ENCODE results near the gene THBD.

Gene THBD

DNA sequence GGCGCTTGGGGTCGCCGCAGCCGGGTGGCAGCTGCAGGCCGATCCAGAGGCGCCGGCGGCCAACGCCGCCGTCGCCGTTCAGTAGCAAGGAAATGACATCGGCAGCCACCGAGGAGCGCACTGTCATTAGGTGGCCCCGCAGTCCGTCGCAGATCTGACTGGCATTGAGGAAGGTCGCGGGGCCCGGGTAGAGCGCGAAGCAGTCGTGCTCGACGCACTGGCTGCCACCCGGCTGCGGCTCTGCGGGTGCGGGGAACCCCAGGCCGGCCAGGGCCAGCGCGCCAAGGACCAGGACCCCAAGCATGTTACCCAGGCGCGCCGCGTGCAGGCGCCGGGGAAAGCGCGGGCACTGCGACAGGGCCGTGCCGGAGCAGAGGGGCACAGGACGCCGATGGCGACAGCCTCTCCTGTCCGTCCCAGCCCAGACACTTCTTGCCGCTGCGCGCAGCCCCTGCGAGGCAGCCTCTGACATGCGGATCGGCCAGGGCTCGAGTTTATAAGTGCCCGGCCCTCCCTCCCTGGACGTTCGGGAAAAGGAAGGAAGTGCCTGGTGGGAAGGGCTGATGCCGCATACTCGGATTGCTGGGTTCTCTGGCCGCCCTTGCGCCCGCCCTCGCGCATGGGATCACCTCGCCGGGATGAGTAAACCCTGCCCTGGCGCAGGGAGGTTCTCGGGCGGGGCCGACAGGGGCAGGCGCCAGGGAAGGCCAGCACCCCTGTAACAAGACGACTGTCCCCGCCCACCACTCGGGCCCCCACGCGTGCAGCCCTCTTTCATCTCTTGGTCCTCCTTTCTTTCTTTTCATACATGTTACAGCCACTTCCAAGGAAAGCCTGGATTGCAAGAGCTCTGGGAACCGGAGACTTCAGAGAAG, at the start of gene THBD:
Gene THBD (minus strand): TSS at position 472 of the 875 bp plus-strand sequence. CDS start 168 bp downstream, at position 304.
- in situ Hi-C loops (cut with HindIII; ENCODE audit: low sequenced_read_pairs): no loop called here

GRCh38 chr20:23097636-23098580, 48.4 kb upstream of the THBD start:
- in situ Hi-C loops (cut with HindIII; ENCODE audit: low sequenced_read_pairs): no loop called here

DNA sequence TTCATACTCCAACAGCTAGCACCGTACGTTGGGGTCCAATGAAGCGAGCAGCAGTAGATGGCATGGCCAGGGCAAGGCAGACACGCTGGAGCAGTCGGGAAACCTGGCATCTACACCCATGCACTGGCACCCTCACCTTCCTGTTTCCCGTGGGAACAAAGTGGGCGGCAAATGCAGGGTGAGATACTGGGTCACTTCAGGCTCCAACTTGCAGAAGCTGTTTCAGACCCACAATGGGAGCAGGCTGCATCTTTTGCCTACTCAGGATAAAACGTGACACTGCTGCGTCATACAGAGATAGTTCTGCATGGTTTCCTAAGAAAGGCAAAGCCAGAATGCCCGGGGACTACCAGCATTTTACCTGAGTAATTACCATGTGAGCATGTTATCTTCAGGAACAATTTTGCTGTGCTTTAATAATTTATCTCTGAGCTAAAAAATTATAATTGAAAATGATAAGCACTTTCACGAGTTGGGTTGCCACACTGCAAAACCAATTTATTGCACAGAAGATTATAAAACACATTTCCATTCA, 47.6 kb upstream of the THBD start:
- in situ Hi-C loops (cut with HindIII; ENCODE audit: low sequenced_read_pairs): no loop called here

GRCh38 chr20:23096097-23096496, 46.6 kb upstream of the THBD start:
- in situ Hi-C loops (cut with HindIII; ENCODE audit: low sequenced_read_pairs): no loop called here

DNA sequence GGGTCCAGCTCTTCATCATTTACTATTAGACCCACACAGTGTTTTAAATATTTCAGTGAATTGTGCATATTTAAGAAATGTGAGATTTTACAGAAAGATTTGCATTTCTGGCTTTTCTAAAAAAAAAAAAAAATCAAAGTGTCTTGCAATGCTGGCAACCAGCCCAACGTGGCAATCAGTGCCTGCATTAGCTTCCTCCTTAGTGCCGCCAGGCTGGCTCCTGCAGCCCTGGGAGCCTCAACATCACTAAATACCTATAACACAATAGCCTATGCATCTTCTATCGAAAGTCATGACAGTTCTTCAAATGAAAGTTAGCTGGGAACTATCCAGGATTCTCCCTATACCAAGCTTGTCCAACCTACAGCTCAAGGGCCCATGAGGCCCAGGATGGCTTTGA, 46.0 kb upstream of the THBD start:
- in situ Hi-C loops (cut with HindIII; ENCODE audit: low sequenced_read_pairs): no loop called here

GRCh38 chr20:23094927-23095326, 45.5 kb upstream of the THBD start:
- in situ Hi-C loops (cut with HindIII; ENCODE audit: low sequenced_read_pairs): no loop called here

GRCh38 chr20:23094213-23094896, 44.9 kb upstream of the THBD start:
- in situ Hi-C loops (cut with HindIII; ENCODE audit: low sequenced_read_pairs): no loop called here

DNA sequence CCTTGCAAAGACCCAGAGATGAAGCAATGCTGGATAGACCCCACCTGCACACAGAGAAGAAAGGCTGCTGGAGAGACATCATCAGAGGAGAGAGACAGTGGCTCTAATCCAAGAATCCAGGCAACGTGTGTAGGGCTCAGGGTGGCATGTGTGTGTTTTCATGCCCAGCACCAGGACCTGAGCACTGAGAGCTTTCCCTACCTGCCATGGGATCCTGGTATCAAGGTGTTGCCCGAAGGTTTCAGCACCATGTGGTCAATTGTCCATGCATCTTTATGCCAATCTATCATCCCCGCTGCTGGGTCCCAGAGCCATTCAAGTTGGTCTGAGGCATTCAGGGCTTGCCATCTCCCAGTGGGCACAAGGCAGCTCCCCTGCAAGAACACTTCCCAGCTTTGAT, 44.1 kb upstream of the THBD start:
- in situ Hi-C loops (cut with HindIII; ENCODE audit: low sequenced_read_pairs): no loop called here

DNA sequence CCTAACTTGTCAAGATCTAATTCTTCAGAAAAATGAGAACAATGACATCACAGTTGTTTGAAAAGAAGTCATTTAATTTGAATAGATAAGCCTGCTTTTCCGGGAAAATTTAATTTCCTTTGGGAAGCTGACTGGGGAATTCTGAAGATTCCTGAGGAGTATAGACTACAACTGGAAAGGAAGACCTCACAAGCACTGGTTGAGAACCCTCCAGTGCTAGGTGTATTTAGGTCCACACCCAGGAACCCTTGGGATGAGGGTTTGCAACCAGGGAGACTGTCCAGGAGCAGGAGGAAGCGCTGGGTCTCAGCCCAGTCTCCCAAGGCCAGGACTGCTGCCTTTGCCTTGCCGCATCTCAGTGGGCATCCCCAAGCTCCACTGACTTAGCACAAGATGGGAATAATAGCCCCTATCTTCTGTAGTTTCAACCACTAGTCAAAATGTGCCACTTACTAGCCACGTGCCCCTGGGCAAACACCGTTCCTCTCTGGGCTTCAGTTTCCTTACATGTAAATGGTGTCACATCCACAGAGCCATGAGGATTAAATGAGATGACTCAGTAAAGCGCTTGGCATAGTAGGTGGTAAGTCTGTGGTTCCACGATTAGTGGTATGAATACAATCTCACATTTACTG, 43.5 kb upstream of the THBD start:
- in situ Hi-C loops (cut with HindIII; ENCODE audit: low sequenced_read_pairs): no loop called here

GRCh38 chr20:23092384-23092756, 42.9 kb upstream of the THBD start:
- in situ Hi-C loops (cut with HindIII; ENCODE audit: low sequenced_read_pairs): no loop called here

GRCh38 chr20:23091721-23092383, 42.4 kb upstream of the THBD start:
- in situ Hi-C loops (cut with HindIII; ENCODE audit: low sequenced_read_pairs): no loop called here

GRCh38 chr20:23090878-23091277, 41.4 kb upstream of the THBD start:
- in situ Hi-C loops (cut with HindIII; ENCODE audit: low sequenced_read_pairs): no loop called here

DNA sequence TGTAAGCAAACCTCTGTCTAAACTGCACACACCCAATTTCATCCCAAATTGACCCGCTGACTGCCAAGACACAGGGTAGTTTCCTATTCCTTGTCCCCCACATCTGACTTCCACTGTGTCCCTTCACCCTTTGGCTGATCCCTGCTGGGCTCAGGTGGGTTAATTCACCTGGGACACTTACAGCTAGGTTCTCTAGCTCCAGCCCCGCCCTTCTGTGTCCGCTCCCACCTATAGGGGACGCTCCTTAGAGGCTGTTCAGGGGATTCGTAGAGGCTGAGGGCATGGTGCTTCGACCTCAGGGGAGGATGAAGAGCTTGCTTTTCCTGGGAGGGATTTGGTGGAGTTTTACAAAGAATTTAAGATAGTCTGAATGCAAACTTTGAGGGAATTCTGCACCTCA, 40.7 kb upstream of the THBD start:
- in situ Hi-C loops (cut with HindIII; ENCODE audit: low sequenced_read_pairs): no loop called here

DNA sequence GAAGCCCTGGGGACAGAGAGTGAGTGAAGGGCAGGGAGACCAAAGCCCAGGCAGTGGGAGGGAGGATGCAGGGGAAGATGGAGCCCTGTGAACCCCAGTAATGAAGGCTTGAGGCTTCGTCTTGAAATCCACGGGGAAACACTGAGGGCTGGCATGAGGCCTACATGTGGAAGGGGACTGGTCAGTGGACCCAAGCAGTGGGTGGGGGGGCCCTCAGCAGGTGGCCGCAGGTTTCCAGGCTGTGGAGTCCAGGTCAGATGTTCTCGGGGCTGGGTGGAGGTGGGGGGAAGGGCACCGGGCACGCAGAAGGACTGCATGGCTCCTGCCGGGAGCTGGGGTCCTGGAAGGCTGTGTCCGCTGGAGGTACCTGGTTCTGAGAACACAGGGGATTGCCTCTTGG, 39.4 kb upstream of the THBD start:
- in situ Hi-C loops (cut with HindIII; ENCODE audit: low sequenced_read_pairs): no loop called here

DNA sequence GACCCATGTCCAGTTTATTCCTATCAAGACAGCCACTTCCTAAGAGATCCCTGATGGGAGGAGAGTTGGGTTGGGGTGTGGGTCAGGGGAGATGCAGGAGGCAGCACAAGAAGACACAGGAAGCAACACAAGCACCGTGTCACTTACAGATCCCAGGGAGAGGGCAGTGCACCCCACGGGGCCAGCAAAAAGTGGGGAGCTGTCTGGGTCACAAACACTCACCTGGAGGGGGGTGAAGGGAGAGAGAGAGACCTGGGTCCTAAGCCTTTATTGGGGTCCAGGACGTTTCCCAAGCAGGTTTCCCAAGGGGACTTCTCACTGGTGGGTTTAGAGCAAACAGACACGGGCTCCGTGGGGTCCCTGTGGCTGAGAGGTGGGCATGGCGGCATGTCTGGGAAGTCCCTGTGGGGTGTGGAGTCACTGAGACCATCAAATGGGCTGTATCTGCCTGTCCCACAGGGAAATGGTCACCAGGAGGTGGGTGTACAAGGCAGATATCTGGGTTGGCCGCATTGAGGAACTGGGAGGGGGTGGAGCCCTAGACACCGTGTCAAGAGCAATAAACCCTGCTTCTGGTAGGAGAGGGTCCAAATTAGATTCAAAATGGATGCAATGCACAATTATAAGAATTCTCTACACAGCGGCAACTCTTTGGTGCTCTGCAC, 38.2 kb upstream of the THBD start:
- in situ Hi-C loops (cut with HindIII; ENCODE audit: low sequenced_read_pairs): no loop called here

DNA sequence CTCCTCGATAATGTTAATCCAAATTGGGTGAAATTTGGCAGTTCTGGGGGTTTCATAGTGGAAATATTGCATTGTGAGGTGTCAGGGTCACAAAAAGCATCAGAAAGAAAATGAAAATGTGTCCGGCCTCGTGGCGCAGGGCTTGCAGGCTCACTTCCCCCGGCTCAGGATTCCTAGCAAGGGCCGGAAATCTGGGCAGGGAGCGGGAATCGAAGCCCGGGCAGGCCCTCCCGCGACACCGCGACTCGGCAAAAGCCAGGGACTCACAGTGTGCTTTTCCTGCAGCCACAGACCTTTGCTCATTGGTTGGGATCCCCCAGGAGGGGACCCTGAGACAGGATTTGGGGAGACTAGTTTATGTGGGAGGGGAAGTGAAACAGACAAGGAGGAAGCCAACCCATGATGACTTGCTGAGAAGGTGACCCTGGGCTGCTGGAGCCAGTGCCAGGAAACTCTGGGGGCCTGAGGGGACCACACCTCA, 37.5 kb upstream of the THBD start:
- in situ Hi-C loops (cut with HindIII; ENCODE audit: low sequenced_read_pairs): no loop called here

DNA sequence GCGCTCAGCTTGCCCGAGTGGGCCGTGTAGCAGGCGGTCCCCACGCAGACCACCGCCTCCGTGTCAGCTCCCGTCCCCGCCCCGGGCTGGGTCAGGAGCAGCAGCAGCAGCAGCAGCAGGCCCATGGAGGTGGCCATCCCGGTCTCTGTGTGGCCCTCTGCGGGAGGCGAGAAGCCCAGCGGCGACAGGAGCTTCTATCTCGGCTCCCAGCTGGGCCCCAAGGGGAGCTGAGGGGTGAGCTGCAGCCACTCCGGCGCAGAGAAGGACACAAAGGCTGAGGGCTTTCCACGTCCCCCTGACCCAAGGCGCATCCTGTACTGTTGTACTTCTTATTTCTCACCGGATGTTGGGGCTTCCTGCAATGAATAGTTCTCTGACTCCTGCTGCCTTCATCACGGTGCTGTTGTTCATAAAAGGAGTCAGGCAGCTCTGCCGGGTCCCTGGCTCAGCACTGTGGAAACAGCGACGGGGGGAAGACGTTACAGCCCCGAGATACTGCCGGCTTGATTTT, 36.6 kb upstream of the THBD start, which contains the start of gene CD93:
Gene CD93 (minus strand): TSS at position 269 of the 511 bp plus-strand sequence. CDS start 132 bp downstream, at position 137.
- in situ Hi-C loops (cut with HindIII; ENCODE audit: low sequenced_read_pairs): no loop called here

GRCh38 chr20:23085436-23086055, 36.1 kb upstream of the THBD start:
- in situ Hi-C loops (cut with HindIII; ENCODE audit: low sequenced_read_pairs): no loop called here

Measured in DLD1 (cell line).